Measurements from ENCODE around the gene MDFIC2.
"Not testable (repeated sequence)": the region's sequence is repeated elsewhere in the genome, so short reads cannot be mapped to it uniquely, and the experiment has no call there.

Gene MDFIC2

DNA sequence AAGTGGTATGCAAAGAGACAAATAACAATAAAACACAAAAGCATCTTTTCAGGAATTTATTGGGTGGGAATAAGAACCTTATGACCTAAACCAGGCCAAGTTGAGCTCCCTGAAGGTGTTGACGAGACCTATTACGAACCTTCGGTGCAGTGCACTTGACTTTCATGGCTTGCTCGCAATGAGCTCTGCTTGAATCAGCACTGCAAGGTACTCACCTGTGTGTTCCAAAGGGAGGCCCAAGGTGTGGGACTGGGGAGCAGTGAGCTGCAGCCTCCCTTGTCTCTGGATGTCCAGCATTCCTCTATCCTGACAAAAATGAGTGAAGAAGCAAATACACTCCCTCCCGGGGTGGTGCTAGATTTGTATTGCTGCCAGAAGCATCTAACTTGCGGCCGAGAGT is at the start of gene MDFIC2:
TSS of gene MDFIC2 (minus strand) at position 303 of the 400 bp plus-strand sequence. CDS start 665 bp downstream, outside the sequence.
- no peak for DNase-seq

DNA sequence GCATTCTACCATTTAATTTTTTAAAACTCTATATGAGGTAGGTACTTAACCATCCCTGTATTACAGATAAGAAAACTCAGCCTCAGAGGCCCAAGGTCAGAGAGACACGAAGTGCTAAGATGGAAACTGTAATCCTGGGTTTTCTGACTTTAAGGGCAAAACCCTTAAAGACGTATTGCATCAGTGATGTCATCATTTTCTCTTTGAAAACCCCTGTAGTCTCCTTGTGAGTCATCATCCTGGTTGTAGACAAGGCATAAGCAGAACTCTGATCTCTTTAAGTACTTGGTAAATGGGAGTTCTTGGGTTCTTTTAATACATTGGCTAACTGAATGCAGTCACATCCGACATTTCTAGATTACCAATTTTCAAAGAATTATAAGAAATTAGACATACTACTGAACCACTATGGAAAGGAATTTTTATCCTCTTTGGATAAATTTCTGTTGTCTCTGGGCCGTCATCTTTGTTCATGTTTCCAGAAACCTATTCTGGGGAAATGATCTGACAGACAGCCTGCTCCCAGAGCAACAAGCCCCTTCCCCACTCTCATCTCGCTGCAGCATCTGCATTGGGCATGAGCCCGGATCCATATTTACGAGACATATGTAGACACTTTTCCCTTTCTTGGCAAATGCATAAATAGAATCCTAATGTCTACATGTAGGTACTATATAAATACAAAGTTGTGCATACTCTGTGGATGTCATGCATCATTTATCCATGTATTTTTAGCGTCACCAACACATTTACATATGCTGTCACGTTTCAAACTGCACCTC is 48.7 kb upstream of the MDFIC2 start:
- DNase-seq: no peak

DNA sequence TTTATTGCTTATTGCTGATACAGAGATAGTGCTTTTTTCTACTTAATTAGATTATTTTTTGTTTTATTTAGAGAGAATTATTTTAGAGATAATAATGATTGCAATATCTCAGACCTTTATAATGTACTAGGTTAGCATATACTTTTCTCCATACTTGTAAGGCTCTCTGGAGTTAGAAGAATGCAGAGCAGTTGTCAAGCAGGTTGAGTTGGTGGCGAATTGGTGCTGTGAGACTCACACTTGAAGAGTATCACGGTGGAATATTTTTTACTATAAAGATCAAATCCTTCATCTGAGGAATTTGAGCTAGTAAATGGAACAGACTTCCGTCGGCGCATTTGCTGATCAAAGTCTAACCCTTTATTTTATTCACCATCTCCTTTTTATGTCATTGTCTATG is 47.3 kb upstream of the MDFIC2 start:
- DNase-seq: no peak

DNA sequence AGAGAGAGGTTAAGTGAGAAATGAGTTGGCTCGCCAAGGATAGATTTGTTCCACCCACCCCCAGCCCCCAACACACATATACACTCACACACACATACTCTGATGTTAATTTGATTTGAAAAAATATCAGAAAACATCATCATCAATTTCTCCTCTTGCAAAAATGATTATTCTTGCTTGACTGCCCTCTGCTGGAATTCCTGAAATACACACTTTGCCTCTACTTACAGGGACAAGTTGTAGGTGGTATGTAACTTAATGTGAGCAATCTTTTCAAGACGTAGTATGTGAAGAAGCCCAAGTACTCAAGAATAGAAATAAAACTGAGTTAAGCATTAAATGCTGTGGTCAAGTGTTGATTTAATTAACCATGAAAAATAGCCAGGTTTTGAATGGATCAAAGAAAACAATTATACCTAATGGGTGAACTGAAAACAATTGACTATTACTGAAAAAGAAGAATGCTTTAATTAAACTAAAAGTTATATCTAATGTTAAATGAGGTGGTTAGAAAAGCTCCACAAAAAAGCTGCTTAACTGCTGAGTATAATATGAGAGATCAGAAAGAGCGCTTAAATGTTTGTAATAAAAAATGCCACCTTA is 46.6 kb upstream of the MDFIC2 start:
- DNase-seq: no peak

DNA sequence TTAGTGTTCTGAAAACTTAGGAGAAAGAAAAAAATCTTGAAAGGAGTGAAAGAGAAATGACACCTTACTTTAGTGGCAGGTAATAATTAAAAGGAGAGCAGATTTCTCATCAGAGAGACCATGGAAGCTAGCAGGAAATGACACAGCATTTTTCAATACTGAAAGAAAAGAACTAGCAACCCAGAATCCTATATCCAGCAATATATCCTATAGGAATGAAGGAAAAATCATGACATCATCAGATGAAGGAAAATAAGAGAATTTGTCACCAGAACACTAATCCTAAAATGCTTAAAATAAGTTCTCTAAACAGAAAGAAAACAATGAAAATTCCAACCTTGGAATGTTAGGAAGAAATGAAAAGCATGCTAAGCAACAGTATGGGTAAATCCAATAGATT is 39.8 kb upstream of the MDFIC2 start:
- DNase-seq: no peak

DNA sequence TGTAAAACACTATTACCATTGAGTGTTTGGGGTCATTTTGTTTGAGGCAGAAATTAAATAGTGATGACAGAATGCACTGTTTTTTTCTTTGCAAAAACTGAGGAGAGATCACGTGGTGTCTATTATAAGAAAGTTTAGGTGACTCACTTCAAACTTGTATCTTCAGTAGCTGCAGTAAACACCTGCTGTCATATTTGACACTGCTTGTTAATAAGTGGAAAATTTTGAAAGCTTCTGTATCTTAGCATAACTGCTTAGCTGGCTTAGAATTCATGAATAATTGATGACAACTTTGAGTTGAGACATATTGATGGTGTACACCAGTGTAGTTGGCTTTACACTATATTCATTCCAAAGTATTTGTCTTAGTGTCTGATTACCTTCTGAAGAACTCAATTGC is 29.7 kb upstream of the MDFIC2 start:
- no peak for DNase-seq

DNA sequence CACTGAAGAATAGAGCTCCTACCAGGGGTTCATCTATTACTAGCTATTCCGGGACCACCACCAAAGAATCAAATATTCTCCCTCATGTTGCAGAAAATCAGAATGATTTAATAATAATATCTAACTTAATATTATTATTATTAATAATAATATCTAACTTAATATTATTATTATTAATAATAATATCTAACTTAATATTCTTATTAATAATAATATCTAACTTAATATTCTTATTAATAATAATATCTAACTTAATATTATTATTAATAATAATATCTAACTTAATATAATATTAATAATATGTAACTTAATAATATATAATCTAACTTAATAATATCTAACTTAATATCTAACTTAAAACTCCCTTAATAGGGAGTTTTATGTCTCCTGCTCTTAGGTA is 24.4 kb upstream of the MDFIC2 start:
- DNase-seq: not testable (repeated sequence)

DNA sequence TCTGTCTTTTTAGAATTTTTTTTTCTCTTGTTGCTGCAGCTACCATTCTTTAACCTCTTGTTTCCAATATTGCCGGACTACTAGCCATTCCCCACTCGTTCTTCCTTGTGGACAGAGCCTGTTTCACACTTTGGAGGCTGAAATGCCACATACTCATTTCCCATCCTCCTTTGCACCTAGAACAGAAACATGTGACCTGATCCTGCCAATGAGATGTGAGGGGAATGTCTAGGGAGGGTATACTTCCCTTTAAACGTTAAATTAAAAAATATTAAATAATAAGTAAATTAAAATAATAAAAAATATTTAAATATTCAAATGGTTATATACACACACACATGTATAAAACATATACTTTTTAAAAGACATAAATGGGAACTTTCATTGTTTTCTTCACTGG is 20.6 kb upstream of the MDFIC2 start:
- no peak for DNase-seq

DNA sequence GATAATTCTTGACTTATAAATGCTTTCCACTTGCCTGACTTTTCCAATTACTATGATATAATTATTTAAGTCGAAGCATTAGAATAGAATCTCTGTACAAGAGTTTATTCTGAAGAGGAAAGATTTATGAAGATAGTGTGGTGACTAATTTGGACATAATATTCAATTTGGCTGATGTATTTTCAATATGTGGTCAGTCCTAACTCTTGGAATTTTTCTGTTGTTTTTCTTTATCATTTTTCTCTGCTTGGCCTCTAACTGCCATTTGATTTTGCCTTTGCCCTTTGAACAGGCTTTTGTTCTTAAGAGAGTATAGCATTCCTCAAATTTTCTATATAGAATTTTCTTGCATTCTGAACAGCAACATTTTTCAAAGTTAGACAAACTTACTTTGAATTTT is 2.6 kb upstream of the MDFIC2 start:
- DNase-seq: no peak

DNA sequence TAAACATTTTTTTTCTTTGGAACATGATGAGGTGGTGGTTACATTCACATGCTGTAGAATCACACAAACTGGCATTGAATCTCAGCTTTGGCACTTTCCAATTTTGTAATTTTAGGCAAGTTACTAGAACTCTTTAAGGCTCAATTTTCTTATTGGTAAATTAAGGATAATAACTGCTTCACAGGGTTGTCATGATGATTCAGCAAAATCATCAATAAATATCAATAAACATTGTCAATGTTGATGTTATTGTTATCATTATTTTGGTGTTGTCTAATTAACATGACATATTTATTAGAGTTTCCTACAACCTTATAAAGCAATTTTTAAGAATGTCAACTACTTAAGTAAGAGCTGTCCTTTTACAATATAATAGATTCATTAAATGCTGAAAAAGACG is 1.6 kb downstream of the MDFIC2 start:
- DNase-seq: no peak

DNA sequence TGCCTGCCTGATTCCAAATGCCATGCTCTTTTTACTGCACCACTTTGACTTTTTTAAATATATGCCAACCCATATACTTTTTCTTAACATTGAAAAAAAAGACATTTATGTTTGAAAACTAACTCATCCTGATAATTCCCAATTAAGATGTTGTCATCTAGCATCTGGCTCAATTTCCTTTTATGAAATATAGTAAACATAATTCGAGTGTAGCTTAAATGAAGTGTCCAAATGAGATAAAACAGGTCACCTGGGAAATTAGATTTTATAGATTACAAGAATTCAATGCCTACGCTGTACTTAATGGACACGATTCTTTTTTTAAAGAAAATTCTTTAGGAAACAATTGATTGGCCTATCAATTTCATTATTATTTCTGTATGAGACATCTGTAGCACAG is 2.8 kb downstream of the MDFIC2 start:
- DNase-seq: no peak

DNA sequence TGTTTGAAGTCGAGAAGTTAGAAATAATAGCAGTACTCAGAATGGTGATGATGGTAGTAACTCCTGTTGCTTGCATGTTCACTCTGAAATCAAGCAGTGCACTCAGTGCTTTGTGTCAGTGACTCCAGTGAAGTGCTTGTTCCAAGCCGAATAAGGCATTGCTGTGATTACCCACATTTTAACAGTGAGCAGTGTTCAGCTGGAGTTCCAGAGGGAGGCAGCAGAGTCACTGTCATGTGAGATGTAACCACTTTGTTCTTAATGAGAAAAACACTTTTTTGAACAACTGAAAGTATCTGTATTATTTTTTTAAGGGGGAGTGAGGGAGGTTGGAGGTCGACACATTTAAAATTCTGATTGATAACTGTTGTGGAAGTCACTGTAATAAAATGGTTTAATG is 3.7 kb downstream of the MDFIC2 start:
- DNase-seq: no peak

DNA sequence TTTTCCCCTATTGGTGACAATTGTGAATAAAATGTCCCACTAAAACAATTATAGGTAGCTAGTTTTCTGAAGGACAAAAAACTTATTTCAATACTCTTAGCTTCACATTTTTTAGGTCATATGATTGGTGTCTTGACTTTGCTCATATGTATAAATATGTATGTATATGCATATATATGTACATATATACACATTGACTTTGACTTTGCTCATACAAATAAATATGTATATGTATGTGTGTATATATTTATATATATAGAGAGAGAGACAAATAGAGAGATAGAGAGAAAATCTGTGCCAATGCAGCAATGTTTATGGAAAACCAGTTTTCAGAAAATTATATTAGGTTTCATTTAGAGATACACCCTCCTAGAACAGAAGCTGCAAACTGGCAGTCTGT is 5.7 kb downstream of the MDFIC2 start:
- no peak for DNase-seq

DNA sequence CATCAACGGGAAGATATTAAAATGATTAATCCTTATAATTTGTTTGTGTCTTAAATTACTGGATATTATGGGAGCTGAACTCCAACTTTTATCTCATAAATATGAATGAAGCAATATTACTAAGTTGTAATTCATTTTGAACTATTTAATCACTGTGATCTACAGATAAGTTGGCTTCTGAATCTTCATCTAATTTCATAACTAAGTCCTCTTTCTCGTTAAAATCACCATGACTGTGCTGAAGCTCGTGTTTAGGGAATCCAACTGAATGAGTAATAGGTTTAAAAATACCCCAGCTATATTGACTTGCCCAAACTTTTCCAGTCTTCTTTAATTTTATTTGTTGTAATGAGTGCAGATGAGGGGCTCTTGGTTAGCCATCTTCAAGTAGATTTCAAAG is 14.1 kb downstream of the MDFIC2 start:
- no peak for DNase-seq

DNA sequence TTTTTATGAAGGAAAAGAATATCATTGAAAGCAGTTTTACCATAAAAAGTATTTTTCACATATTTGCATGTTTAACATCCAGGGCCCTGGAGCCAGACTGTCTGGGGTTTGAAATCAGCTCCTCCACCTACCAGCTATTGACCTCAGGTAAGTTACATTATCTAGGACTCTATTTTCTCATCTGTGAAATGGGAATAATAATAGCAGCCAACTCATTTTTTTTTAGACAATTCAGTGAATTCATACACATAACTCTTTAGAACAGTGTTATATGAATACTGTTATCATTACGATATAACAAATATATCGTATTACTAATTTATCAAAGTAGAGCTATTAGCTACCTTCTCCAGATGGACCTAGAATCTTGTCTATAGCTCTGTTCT is 21.3 kb downstream of the MDFIC2 start:
- no peak for DNase-seq

DNA sequence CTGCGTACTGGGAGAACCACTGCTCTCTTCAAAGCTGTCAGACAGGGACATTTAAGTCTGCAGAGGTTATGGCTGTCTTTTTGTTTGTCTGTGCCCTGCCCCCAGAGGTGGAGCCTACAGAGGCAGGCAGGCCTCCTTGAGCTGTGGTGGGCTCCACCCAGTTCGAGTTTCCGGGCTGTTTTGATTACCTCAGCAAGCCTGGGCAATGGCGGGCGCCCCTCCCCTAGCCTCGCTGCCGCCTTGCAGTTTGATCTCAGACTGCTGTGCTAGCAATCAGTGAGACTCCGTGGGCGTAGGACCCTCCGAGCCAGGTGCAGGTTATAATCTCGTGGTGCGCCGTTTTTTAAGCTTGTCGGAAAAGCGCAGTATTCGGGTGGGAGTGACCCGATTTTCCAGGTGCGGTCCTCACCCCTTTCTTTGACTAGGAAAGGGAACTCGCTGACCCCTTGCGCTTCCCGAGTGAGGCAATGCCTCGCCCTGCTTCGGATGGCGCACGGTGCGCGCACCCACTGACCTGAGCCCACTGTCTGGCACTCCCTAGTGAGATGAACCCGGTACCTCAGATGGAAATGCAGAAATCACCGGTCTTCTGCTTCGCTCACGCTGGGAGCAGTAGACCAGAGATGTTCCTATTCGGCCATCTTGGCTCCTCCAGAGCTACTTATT is 21.9 kb downstream of the MDFIC2 start:
- DNase-seq: not testable (repeated sequence)

DNA sequence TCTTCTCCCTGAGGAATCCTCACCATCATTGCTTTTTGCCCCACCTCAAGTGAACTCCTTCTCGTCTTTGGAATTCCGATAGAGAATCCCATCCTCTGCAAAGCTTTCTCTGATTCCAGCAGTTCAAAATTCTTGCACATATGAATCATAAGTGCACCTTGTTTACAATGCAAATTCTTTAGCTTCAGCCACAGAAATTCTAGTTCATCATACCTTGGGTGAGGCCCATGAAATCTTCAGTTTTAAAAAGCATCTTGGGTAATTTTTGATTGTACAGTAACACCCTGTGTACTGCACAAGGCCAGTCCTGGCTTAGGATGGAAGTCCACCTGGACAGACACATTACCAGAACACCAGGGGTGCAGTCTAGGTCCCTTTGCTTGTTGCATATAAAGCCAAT is 30.8 kb downstream of the MDFIC2 start:
- DNase-seq: no peak

DNA sequence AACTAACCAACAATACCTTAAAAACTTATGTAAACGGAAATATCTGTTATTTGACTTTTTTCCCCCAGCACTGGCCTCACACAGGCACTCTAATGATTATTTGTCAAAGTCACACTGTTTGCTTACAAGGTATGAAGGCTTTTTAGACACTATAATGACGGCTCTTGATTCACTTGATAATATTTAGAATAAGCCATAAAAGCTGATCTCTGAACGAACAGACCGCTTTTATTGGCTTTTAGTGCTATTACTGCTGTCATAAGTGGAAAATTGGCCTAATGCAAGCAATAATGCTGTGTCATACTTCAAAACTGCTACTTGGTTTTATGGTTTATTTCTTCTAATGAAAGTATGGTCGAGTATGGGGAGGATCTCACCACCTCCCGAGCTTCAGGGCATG is 35.1 kb downstream of the MDFIC2 start:
- DNase-seq: no peak

DNA sequence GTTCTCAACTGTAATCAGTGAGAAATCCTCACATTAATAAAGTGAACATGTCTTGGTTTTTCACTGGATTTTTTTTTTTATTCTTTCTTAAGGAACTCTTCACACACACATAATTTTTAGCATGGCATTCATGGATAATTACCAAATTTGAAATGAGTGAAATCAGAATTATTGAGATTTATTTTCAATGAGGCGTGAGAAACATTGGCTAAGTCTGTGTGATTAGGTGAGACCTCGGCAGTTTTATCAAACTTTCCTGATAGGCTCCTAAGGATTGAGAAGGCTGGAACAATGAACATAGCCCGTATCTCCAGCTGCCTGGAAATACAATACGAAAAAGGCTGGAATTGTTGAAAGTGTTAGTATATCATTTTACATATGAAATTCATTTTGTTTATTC is 35.5 kb downstream of the MDFIC2 start:
- no peak for DNase-seq

DNA sequence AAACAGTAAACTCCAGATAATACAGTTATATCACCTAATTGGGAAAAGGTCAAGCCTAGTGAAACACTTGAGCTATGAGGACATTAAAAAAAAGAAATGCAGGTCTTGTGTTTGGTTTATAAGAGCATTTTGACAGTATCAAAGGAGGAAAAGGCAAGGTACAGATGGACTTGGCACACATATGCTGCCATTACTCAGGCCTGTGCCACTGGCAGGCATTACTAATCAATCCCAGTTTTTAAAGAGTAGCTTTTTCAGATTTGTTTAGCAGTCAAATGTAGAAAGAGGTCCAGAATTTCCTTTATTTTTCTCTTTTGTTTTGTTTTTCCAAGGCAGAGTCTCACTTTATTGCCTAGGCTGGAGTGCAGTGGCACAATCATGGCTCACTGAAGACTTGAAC is 38.9 kb downstream of the MDFIC2 start:
- DNase-seq: no peak

DNA sequence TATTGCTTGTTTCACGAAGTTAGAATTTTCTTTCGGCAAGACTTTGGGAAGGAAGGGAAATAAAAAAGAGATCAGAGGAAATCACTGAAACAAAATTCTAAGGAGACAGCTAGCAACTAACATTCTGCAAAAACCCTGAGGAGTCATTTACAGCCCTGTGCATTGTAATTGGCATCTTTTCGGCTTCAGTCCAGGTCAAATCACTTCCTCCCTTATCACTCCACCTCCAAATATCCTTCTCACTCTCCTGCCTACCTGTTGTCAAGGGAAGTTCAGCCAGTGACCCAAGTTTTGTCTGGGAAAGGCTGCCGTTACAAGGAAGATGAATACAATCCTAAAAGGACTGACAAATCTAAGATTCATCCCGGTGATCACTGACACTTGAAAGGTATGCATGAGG is 39.6 kb downstream of the MDFIC2 start:
- no peak for DNase-seq

DNA sequence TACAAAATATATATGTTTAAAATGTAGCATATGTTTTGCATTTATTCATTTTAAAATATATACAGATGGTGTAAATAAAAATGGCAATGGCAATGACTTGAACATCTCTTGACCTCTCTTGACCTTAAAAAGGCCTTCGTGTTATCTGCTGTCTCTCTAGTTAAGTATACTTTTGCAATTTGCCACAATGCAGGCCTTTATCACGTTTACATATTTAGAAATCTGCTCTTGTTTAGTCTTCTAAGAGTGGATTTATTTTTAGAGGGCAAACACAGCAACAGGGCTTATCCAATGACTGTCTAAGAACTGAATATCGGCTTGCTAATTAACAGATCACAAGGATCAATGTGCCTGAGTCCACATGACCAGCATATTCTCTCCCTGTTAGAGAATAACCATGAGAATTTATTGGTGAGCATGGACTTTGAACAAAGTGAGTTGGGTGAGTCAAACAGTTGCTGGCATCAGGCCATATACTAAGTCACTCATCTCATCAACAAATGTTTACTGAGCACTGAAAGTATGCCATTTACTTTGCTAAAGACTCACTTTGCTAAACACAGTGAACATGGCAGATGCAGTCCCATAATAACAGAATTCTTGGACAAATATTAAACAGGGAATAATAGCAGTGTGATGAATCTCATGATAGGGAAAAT is 48.2 kb downstream of the MDFIC2 start:
- DNase-seq: no peak

DNA sequence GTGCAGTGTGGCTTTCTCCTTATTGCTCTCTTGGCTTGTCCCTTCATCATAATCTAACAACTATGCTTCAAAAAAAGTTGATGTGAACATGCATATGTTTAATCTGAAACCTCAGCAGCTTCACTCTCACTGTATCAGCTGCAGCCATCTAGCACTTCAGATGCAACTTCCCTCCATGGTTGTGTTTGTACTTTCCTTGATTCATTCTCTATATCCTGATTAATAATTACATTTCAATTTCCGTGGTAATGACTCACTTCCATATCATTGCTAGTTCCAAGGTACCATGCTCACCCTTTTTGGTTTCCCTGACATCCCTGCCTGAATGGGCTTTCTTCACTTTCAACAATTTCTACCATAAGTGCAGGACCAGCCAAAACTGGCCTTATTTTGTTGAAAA is 51.2 kb downstream of the MDFIC2 start:
- no peak for DNase-seq

DNA sequence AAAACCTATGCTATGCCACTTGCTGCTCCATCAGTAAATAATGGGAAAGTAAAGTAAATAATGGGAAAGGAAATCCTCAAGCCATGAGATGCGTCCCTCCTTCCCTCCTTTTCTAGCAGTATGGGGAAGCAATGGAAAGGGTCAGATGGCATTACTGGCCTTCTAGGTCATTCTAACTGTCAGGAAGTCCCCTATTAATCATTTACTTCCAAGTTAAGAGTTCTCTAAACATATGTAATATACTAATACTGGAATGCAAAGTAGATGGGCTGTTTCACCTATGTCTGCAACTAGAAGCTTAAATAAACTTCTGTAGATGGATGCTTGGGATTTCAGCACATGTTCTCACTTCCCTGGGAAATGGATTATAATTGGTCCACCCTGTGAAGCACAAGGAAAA is 55.9 kb downstream of the MDFIC2 start:
- DNase-seq: no peak

Measured in GF-D8 (cell line).